ENCODE data around the gene CLINT1. TPM values are rescaled to one million over a fixed set of nuclear protein-coding genes. Genes with fewer than 3 reads are reported as not detected.

CLINT1 gene
- total RNA-seq, 1 donor from 2014 or later: 126 TPM

DNA sequence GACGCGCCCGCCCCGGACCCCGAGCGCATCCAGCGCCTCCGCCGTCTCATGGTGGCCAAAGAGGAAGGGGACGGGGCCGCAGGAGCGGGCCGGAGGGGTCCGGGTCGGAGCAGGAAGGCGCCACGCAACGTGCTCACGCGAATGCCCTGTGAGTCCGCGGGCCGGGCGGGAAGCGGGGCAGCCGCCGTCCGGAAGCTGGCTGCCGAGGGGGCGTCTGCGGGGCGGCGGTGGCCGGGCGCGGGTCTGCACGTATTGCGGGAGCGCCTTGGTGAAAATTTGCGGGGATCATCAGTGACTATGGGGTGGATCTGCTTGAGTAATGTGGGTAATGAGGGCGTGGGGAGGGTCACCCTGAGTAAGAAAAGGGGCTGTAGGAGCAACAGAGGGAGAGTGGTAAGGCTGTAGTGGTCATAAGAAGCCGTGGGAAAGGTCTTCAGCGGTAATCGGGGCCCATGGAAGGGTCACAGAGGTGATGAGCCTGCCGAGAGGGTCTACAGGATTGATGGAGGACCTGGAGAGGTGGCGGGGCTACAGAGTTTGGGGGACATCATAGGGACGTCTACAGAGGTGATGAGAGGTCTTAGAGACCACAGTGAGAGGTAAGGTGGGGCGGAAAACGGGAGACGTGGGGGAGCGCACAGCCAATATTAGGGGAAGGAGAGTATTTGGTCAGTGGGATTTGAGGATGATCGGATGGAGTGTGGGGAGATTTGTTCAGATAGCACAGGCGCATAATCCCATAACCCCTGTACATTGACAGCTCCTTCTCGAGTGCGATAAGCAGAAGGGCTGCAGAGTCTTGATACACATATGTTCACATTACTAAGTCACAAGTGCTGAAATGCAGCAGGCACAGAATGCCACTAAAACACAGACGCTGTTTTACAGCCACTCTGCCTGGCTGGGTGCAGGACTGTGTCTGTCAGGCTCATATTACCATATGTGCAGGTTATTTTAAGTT lies 114.6 kb downstream of the CLINT1 start:
- H3K27ac ChIP-seq: peak overlapping the region; percentile 77
- peak overlapping the region; percentile 82 to 83 for H3K4me3 ChIP-seq
- intact Hi-C loops (cut with DNase I): no loop called here
- peaks cover 3 to 5% of the 10 kb centered on the region in 2 donors for H3K36me3 ChIP-seq
- H3K4me1 ChIP-seq: peaks cover 30% of the 10 kb centered on the region
- no peak for DNase-seq (ENCODE audit: extremely low spot score in 2 of 2)
- H3K27me3 ChIP-seq: no peaks in the 10 kb centered on the region
- no peak for TF ChIP-seq POLR2A (IDR thresholded peaks at IDR 0.05)
- TF ChIP-seq CTCF (IDR thresholded peaks at IDR 0.05): no peak
- no peak for TF ChIP-seq POLR2AphosphoS5 (IDR thresholded peaks at IDR 0.05; ENCODE audit: insufficient read depth in 1 of 2, low read depth in 1 of 2)
- H3K9me3 ChIP-seq: no peaks in the 10 kb centered on the region

GRCh38 chr5:157743163-157744050 lies 115.5 kb downstream of the CLINT1 start, which contains the start of gene LSM11:
Gene LSM11 (plus strand): TSS chr5:157743712. CDS start chr5:157743751, 39 bp downstream.
- intact Hi-C loops (cut with DNase I): no loop called here
- TF ChIP-seq CTCF (IDR thresholded peaks at IDR 0.05) (peak; percentile 98 to 99 (median 99)), POLR2A (IDR thresholded peaks at IDR 0.05) (peak in 1 of 2 donors; percentile 29), POLR2AphosphoS5 (IDR thresholded peaks at IDR 0.05; ENCODE audit: insufficient read depth in 1 of 2, low read depth in 1 of 2) (peak; percentile 17 to 40)
- H3K27ac ChIP-seq: peak within 1 kb of the TSS; percentile 77
- no peaks in the 10 kb centered on the region for H3K27me3 ChIP-seq
- peak in 1 of 2 donors; percentile 91 for DNase-seq (ENCODE audit: extremely low spot score in 2 of 2)
- H3K9me3 ChIP-seq: no peaks in the 10 kb centered on the region
- peak within 1 kb of the TSS; percentile 82 to 83 for H3K4me3 ChIP-seq
- H3K4me1 ChIP-seq: peaks cover 22% of the 10 kb centered on the region
- peaks cover 7 to 8% of the 10 kb centered on the region in 2 donors for H3K36me3 ChIP-seq

DNA sequence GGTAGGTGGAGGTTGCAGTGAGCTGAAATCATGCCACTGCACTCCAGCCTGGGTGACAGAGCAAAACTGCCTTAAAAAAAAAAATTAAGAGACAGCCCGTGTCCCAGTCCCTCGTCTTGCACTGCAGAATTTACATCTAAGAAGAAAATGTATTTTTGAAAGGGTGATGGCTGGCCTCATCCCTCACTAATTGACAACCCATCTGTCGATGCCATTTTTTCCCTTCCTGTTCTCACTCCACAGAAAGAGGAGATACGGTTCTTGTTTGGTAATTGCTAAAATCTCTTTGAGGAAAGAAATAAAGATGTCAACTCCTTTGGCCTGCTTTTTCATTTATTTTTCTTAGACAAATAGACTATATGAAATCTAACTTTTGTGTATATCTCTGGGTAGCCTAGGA lies 117.8 kb downstream of the CLINT1 start:
- Histone ChIP-seq H3K4me1 (peaks cover 21% of the 10 kb centered on the region), H3K27me3 (no peaks in the 10 kb centered on the region), H3K9me3 (no peaks in the 10 kb centered on the region), H3K36me3 (peaks cover 7 to 21% of the 10 kb centered on the region in 2 donors), H3K27ac (no peak overlapping the region), H3K4me3 (no peak overlapping the region)
- TF ChIP-seq POLR2A (IDR thresholded peaks at IDR 0.05) (no peak), POLR2AphosphoS5 (IDR thresholded peaks at IDR 0.05; ENCODE audit: insufficient read depth in 1 of 2, low read depth in 1 of 2) (no peak), CTCF (IDR thresholded peaks at IDR 0.05) (no peak)
- DNase-seq (ENCODE audit: extremely low spot score in 2 of 2): no peak
- intact Hi-C loops (cut with DNase I): no loop called here

GRCh38 chr5:157740229-157740610 lies 118.7 kb downstream of the CLINT1 start:
- Histone ChIP-seq H3K27ac (no peak overlapping the region), H3K27me3 (no peaks in the 10 kb centered on the region), H3K9me3 (no peaks in the 10 kb centered on the region), H3K4me3 (no peak overlapping the region), H3K4me1 (peaks cover 18% of the 10 kb centered on the region), H3K36me3 (peaks cover 7 to 21% of the 10 kb centered on the region in 2 donors)
- DNase-seq (ENCODE audit: extremely low spot score in 2 of 2): no peak
- intact Hi-C loops (cut with DNase I): no loop called here
- TF ChIP-seq CTCF (IDR thresholded peaks at IDR 0.05): peak in 1 of 3 experiments; percentile 1
- TF ChIP-seq POLR2AphosphoS5 (IDR thresholded peaks at IDR 0.05; ENCODE audit: insufficient read depth in 1 of 2, low read depth in 1 of 2): no peak
- TF ChIP-seq POLR2A (IDR thresholded peaks at IDR 0.05): no peak
